GM12892 (cell line): ENCODE measurements around the gene HOXA11.

Experiments
- POLR2A ChIP-seq: IDR thresholded peaks from 2 replicates; pipeline ENCODE4 v1.6.1; 2011; ENCODE audit warnings: low read depth, low read length, control low read depth
- POLR2AphosphoS5 ChIP-seq: IDR thresholded peaks from 2 replicates; pipeline ENCODE4 v1.6.1; 2011; ENCODE audit warnings: low read depth, low read length, control low read depth
- TAF1 ChIP-seq: IDR thresholded peaks from 2 replicates; pipeline ENCODE4 v1.6.1; 2011; ENCODE audit warnings: low read depth, mild to moderate bottlenecking, control low read depth, low read length, borderline replicate concordance

GRCh38 chr7:27180431-27181420 is 4.3 kb downstream of the HOXA11 start:
- TF ChIP-seq POLR2A = no peak
- TF ChIP-seq POLR2AphosphoS5 = no peak
- TF ChIP-seq TAF1 = no peak
